ENCODE measurements around the gene SNRPD3.
"Not testable (repeated sequence)": the region's sequence is repeated elsewhere in the genome, so short reads cannot be mapped to it uniquely, and the experiment has no call there.

DNA sequence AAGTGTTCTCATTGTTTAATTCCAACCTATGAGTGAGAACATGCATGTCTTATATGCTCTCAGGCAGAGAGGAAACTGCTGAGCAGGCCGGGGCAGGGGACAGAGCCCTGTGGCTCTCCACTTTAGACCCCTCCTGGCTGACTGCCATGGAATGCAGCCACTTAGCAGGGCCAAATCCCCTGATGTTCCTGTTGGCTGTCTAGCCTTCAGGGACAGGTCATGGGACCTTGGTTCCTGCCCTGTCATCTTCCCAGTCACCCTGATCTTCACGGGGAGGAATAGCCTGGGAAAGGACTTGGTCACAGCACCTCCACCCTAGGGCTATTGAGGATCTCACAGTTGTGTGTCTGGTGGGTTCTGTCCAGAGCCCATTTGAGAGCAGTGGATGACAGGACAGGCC lies 50.5 kb downstream of the SNRPD3 start:
- not testable (repeated sequence) for TF ChIP-seq POLR2AphosphoS5, POLR2A (IDR thresholded peaks at IDR 0.05)
- TF ChIP-seq, protein P1, sequence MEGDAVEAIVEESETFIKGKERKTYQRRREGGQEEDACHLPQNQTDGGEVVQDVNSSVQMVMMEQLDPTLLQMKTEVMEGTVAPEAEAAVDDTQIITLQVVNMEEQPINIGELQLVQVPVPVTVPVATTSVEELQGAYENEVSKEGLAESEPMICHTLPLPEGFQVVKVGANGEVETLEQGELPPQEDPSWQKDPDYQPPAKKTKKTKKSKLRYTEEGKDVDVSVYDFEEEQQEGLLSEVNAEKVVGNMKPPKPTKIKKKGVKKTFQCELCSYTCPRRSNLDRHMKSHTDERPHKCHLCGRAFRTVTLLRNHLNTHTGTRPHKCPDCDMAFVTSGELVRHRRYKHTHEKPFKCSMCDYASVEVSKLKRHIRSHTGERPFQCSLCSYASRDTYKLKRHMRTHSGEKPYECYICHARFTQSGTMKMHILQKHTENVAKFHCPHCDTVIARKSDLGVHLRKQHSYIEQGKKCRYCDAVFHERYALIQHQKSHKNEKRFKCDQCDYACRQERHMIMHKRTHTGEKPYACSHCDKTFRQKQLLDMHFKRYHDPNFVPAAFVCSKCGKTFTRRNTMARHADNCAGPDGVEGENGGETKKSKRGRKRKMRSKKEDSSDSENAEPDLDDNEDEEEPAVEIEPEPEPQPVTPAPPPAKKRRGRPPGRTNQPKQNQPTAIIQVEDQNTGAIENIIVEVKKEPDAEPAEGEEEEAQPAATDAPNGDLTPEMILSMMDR (IDR thresholded peaks at IDR 0.05): not testable (repeated sequence)

Data from prostate gland (tissue), 2 donors.